Activated T-cell treated with anti-CD3 and anti-CD28 coated beads, Interleukin-2, amount 50 U/mL, for 72 hours (primary cell): ENCODE data around the gene DFFB. TPM values are rescaled to one million over a fixed set of nuclear protein-coding genes. Genes with fewer than 3 reads are reported as not detected.

Experiments
- ATAC-seq, 2 donors: fragments of 150-1000 bp; cut with Tn5 transposase; replicated peaks in 1 of 2; 2 replicates each; pipeline ENCODE4 v1.10.0; 2021; ENCODE audit warnings: moderate library complexity in 2 of 2, mild to moderate bottlenecking in 1 of 2
- DNase-seq, 2 donors: peaks; one replicate each; pipeline ENCODE4 v3.0.0; 2021 to 2022; ENCODE audit warnings: mixed read lengths in 1 of 2
- H3K27ac Mint-ChIP-seq: one replicate; pipeline ENCODE4 v1.8.0; 2022; ENCODE audit warnings: mild to moderate bottlenecking, moderate library complexity, mixed read lengths
- H3K27me3 Mint-ChIP-seq: one replicate; pipeline ENCODE4 v1.8.0; 2022; ENCODE audit warnings: low read depth, mixed read lengths
- H3K36me3 Mint-ChIP-seq, 2 donors: one replicate each; pipeline ENCODE4 v1.8.0; 2022; ENCODE audit warnings: mixed read lengths in 2 of 2, mild to moderate bottlenecking in 1 of 2; ENCODE audit not compliant: insufficient read depth in 2 of 2
- H3K4me1 Mint-ChIP-seq: one replicate; pipeline ENCODE4 v1.8.0; 2022; ENCODE audit warnings: low read depth, mixed read lengths
- H3K4me3 Mint-ChIP-seq, 2 donors: one replicate each; pipeline ENCODE4 v1.8.0; 2022; ENCODE audit warnings: mild to moderate bottlenecking in 2 of 2, mixed read lengths in 2 of 2, moderate library complexity in 2 of 2
- H3K9me3 Mint-ChIP-seq, 2 donors: one replicate each; pipeline ENCODE4 v1.8.0; 2022; ENCODE audit warnings: mixed read lengths in 2 of 2
- total RNA-seq, 2 donors: library from RNA; stranded (reverse); gene quantifications; one replicate each; pipeline ENCODE4 v1.2.3, GENCODE V29; 2022

DFFB gene
- total RNA-seq, 2 donors from 2014 or later, result 8.2 to 8.6 TPM

DNA sequence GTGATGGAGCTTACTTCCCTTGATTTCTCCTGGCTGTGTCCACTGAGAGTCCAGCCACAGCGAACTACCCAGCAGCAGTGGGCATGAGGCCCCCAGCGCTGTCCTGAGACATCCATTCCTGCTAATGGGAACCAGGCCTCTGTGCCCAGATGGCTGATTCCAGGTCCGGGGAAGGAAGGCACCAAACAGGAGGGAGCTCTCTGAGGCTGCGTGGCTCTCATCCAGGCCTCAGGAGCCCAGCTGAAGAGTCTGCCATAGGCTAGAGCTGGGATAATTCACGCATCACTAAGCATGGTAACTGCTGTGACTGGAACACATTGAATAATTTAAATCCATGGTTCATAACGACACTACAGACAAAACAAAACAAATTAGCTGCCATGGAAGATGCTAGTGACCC lies 36.3 kb upstream of the DFFB start:
- Mint-ChIP-seq H3K4me3 (no peak overlapping the region), H3K27me3 (no peaks in the 10 kb centered on the region), H3K9me3 (no peaks in the 10 kb centered on the region), H3K36me3 (peaks cover 0 to 2% of the 10 kb centered on the region in 2 donors), H3K27ac (no peak overlapping the region), H3K4me1 (no peaks in the 10 kb centered on the region)
- DNase-seq, result no peak
- ATAC-seq, result no peak

DNA sequence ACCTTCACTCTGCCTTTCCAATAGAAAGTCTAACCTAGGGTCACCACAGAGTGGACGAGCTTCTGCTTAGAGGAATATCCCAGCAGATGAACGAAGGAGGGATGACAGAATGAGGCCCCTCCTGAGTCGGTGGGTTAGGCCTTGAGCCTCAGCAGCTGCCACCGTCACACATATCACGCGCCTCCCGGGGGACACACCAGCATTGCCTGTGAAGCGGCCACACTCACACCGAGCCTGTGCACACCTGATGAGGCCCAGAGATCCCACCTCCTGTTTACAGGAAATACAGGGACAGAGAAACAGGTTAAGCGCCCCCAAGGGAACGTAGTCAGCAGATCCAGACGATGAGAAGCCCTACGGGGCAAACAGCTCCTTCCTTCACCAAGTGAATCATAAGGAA lies 35.8 kb upstream of the DFFB start:
- H3K4me1 Mint-ChIP-seq, result no peaks in the 10 kb centered on the region
- no peak overlapping the region for H3K27ac Mint-ChIP-seq
- no peak for ATAC-seq
- no peak overlapping the region for H3K4me3 Mint-ChIP-seq
- DNase-seq, result no peak
- H3K27me3 Mint-ChIP-seq, result no peaks in the 10 kb centered on the region
- H3K36me3 Mint-ChIP-seq, result peaks cover 0 to 2% of the 10 kb centered on the region in 2 donors
- no peaks in the 10 kb centered on the region for H3K9me3 Mint-ChIP-seq

DNA sequence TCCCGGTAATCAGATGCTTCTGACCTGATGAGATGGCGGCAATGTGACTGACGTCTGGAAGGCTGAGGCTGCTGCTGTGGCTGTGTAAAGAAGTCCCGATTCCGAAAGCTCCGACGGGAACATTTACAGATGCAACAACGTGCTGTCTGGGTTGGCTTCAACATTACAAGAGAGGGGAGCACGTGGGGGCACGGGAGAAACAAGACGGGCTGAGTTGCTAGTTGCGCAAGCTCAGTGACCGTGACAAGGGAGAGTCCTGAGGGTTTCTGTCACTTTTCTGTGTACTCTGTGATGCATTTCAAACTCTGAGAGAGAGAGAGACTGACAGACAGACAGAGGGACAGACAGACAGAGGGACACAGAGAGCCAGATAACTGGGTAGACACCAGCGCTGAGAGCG lies 35.4 kb upstream of the DFFB start:
- DNase-seq (no peak), ATAC-seq (no peak)
- H3K36me3 Mint-ChIP-seq, result peaks cover 0 to 2% of the 10 kb centered on the region in 2 donors
- H3K4me3 Mint-ChIP-seq, result no peak overlapping the region
- H3K4me1 Mint-ChIP-seq, result no peaks in the 10 kb centered on the region
- H3K27ac Mint-ChIP-seq, result no peak overlapping the region
- H3K9me3 Mint-ChIP-seq, result no peaks in the 10 kb centered on the region
- no peaks in the 10 kb centered on the region for H3K27me3 Mint-ChIP-seq

DNA sequence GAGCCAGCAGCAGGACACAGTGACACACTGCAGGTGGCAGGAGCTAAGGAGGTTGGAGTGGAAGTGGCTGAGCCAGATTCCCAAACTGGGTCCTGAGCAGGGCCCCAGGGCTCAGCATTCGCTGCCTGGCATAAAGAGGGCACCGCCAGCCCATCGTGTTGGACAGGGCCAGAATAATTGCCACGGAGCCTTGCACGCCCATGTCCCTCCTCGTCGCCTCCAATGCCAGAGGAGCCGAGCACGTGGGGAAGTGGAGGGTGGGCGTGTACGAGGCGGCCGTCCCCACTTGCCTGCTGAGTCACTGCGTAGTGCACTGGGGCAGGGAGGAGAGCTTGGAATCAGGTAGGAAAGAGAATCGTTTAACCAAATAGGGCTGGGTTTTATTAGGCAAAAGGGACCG lies 34.9 kb upstream of the DFFB start:
- Mint-ChIP-seq H3K36me3 (peaks cover 0 to 2% of the 10 kb centered on the region in 2 donors), H3K27ac (no peak overlapping the region), H3K9me3 (no peaks in the 10 kb centered on the region), H3K27me3 (no peaks in the 10 kb centered on the region), H3K4me3 (no peak overlapping the region), H3K4me1 (no peaks in the 10 kb centered on the region)
- ATAC-seq, result no peak
- no peak for DNase-seq

DNA sequence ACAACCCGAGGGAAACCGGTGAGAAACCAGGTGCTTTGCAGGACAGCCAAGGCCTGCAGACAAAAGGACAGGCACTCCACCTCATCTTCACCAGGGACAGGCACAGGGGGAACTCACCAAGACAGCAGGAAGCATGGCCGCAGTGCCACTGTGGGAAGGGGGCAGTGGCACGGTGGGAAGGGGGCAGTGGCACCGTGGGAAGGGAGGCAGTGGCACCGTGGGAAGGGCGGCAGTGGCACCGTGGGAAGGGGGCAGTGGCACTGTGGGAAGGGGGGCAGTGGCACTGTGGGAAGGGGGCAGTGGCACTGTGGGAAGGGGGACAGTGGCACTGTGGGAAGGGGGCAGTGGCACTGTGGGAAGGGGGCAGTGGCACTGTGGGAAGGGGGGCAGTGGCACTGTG lies 32.6 kb upstream of the DFFB start:
- Mint-ChIP-seq H3K4me1 (no peaks in the 10 kb centered on the region), H3K9me3 (no peaks in the 10 kb centered on the region), H3K4me3 (no peak overlapping the region), H3K27me3 (no peaks in the 10 kb centered on the region), H3K27ac (no peak overlapping the region), H3K36me3 (peaks cover 0 to 2% of the 10 kb centered on the region in 2 donors)
- DNase-seq (no peak), ATAC-seq (no peak)

DNA sequence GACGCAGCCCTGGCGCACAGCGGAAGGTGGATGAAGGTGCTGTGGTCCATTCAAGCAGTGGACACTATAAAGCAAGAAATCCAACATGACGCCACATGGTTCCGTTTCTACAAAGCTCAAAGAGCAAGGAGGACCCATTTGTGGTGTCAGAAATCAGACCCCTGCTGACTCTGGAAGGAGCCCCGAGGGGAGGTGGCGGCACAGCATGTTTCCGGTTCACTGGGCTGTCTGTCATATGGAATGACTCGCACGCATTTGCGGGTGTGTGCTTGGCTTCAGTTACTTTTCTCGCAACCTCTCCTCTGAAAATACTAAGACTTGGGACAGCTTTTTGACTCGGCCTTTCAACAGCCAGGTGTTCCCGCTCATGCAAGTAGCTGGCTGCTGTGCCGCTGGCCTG lies 31.9 kb upstream of the DFFB start:
- ATAC-seq (no peak), DNase-seq (no peak)
- Mint-ChIP-seq H3K4me3 (no peak overlapping the region), H3K27me3 (no peaks in the 10 kb centered on the region), H3K36me3 (peaks cover 0 to 5% of the 10 kb centered on the region in 2 donors), H3K4me1 (no peaks in the 10 kb centered on the region), H3K9me3 (no peaks in the 10 kb centered on the region), H3K27ac (no peak overlapping the region)

DNA sequence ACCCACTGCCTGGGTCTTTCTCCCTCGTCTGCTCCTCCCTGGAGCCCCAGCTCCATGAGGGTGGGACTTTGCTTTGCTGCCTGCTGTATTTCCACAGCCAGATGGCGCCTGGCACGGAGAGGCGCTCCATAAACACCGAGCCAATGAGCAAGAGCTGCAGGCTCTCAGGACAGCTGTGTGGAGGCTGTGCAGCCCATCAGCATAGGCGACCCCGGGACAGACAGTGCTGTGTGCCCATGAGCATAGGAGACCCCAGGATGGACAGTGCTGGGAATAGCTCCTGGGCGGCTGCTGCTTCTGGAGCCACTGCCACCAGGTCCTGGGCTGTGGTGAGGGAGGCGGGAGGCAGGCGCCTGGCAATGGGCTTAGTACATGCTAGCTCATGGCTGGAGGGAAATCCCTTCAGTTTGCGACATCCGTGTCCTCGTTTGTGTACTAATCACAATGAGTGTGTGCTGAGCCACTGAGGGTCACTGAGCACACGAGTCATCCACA lies 29.4 kb upstream of the DFFB start:
- no peak overlapping the region for H3K4me3 Mint-ChIP-seq
- peaks cover 2 to 5% of the 10 kb centered on the region in 2 donors for H3K36me3 Mint-ChIP-seq
- DNase-seq (no peak), ATAC-seq (no peak)
- H3K27me3 Mint-ChIP-seq, result no peaks in the 10 kb centered on the region
- H3K4me1 Mint-ChIP-seq, result no peaks in the 10 kb centered on the region
- no peak overlapping the region for H3K27ac Mint-ChIP-seq
- no peaks in the 10 kb centered on the region for H3K9me3 Mint-ChIP-seq

DNA sequence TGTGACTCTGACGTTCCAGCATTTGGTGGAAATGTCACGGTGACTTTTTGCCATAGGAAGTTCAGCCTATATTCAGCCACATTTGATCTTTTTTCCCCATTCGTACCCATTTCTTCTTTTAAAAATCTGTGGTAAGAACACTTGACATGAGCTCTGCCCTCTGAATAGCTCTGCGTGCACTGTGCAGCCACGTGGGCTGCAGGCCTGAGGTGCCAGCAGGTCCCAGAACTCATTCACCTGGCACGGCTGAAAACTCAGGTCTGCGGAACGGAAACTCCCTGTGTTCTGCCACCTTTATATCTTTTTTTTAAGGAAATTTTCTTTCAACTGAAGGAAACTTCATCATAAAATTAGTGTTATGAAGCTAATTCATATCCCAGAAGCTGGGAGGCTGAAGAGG lies 28.9 kb upstream of the DFFB start:
- DNase-seq, result no peak
- Mint-ChIP-seq H3K4me1 (no peaks in the 10 kb centered on the region), H3K27me3 (no peaks in the 10 kb centered on the region), H3K9me3 (no peaks in the 10 kb centered on the region), H3K4me3 (no peak overlapping the region), H3K27ac (no peak overlapping the region), H3K36me3 (peaks cover 4 to 6% of the 10 kb centered on the region in 2 donors)
- ATAC-seq, result no peak

DNA sequence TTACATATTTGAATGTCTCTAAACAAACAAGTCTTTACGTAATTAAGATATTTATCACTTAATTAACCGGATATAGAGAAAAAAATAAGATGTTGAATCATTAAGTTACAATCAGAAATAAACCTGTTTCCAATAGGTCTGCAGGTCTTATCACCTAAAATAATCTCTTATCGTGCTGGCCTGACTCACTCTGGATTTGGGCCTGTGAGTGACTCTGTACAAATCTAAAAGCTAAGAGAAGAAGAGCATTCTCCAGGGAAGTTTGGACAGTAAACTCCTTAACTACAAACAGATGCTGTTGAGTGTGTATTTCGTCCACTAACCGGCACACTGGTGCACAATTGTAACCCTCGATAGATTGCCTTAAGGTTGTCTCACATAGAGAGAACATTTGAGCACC lies 25.6 kb upstream of the DFFB start:
- no peak overlapping the region for H3K4me3 Mint-ChIP-seq
- no peaks in the 10 kb centered on the region for H3K4me1 Mint-ChIP-seq
- H3K27ac Mint-ChIP-seq, result no peak overlapping the region
- H3K9me3 Mint-ChIP-seq, result no peaks in the 10 kb centered on the region
- no peak for DNase-seq
- no peaks in the 10 kb centered on the region for H3K27me3 Mint-ChIP-seq
- no peak for ATAC-seq
- peaks cover 6 to 10% of the 10 kb centered on the region in 2 donors for H3K36me3 Mint-ChIP-seq

DNA sequence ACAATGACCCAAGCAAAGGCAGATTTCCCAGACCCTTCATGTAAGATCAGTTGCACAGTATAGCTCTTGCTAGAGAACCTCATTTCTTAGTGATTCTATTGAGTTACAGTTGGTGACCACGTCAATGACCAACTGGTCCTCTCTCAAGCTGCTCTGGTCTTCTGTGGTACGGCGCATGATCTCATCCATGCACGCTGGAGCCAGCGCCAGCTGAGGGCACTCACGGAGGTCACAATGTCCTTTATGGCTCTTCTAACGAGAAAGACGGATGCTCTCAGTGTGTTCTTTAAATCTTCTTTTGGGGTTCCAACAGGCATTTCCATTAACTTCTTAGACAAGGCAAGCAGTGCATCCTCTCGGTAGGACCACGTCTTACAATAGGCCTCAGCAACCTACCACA lies 22.6 kb upstream of the DFFB start:
- ATAC-seq (no peak), DNase-seq (no peak)
- H3K9me3 Mint-ChIP-seq, result peaks cover 0 to 6% of the 10 kb centered on the region in 2 donors
- H3K27ac Mint-ChIP-seq, result no peak overlapping the region
- H3K27me3 Mint-ChIP-seq, result no peaks in the 10 kb centered on the region
- H3K4me1 Mint-ChIP-seq, result no peaks in the 10 kb centered on the region
- no peak overlapping the region for H3K4me3 Mint-ChIP-seq
- H3K36me3 Mint-ChIP-seq, result peaks cover 19 to 31% of the 10 kb centered on the region in 2 donors

DNA sequence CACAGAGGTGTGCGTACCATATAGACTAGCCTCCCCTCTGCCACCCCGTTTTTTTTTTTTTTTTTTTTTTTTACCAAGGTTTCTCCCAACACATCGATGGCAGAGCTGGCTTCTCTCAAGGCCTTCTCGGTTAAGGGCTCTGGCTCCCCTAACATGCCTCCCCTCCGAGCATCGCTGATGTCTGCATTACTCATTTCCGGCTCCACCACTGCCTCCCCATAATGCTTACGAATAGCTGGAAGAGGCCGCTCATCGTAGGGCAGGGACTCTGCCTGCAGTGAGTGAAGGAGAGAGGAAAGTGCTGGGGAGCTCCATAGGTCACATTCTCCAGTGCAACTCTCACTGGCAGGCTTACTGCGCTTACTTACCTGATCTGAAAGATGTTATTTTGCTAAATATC lies 20.9 kb upstream of the DFFB start:
- Mint-ChIP-seq H3K27ac (no peak overlapping the region), H3K9me3 (peaks cover 0 to 6% of the 10 kb centered on the region in 2 donors), H3K4me1 (no peaks in the 10 kb centered on the region), H3K4me3 (no peak overlapping the region), H3K27me3 (no peaks in the 10 kb centered on the region), H3K36me3 (peaks cover 19 to 30% of the 10 kb centered on the region in 2 donors)
- DNase-seq (no peak), ATAC-seq (no peak)

DNA sequence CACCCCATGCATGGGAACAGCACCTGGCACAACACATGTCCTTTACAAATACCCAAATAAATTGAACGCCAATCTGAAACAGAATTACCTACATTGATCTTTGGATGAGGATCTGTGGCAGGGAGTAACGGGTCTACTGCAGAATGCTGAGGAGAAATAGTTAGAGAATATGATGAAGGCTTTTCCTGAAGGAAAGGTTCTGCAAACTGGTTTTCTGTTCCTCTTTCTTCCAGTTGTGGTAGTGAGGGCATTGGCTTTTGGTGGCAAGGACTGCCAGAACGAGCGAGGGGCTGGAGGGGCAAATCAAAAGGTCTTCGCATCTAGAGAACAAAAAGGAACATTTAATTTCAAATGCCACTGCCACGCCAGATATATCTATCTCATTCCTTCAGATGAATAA lies 20.1 kb upstream of the DFFB start:
- ATAC-seq (no peak), DNase-seq (no peak)
- H3K9me3 Mint-ChIP-seq, result peaks cover 0 to 6% of the 10 kb centered on the region in 2 donors
- H3K4me3 Mint-ChIP-seq, result no peak overlapping the region
- peaks cover 16 to 30% of the 10 kb centered on the region in 2 donors for H3K36me3 Mint-ChIP-seq
- H3K4me1 Mint-ChIP-seq, result no peaks in the 10 kb centered on the region
- no peaks in the 10 kb centered on the region for H3K27me3 Mint-ChIP-seq
- H3K27ac Mint-ChIP-seq, result no peak overlapping the region

DNA sequence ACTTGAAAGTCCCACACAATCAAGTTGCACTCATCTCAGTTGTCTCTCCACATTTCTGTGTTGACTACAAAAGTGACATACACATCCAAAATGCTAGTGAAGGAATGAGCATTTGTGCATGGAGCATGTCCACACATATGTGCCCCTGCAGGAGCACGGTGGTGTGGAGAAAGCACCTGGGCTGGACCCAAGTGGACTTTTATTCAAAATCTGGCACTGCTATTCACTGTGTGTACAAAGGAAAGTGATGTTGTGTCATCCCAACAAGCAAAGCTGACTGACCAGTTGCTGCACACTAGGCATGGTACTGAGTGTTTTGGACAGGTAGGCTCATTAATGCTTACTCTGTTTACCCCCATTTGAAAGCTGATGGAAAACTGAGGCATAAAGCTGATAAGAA lies 19.6 kb upstream of the DFFB start:
- DNase-seq, result no peak
- Mint-ChIP-seq H3K4me3 (no peak overlapping the region), H3K4me1 (no peaks in the 10 kb centered on the region), H3K36me3 (peaks cover 16 to 30% of the 10 kb centered on the region in 2 donors), H3K27ac (no peak overlapping the region), H3K9me3 (peaks cover 0 to 6% of the 10 kb centered on the region in 2 donors), H3K27me3 (no peaks in the 10 kb centered on the region)
- no peak for ATAC-seq

DNA sequence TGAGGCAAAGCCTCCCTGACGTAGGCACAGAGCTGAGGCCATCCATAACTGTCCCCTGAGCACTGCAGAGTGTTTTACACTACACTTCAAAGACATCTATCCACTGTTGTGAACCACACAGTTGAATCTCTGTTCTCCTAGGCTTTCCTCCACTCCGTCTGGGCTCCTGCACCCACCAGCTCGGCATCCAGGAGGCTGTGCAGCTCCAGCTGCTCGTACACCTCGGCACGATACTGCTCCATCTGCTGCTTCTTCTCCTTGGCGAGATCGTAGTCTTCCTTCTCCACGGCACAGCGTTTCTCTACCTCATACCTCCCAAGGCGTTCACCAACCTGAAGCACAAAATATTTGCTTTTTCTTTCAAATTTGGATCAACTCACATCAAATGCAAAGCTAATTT lies 18.5 kb upstream of the DFFB start:
- no peaks in the 10 kb centered on the region for H3K4me1 Mint-ChIP-seq
- H3K36me3 Mint-ChIP-seq, result peaks cover 18 to 26% of the 10 kb centered on the region in 2 donors
- H3K27ac Mint-ChIP-seq, result no peak overlapping the region
- ATAC-seq (no peak), DNase-seq (no peak)
- no peaks in the 10 kb centered on the region for H3K27me3 Mint-ChIP-seq
- peaks cover 0 to 6% of the 10 kb centered on the region in 2 donors for H3K9me3 Mint-ChIP-seq
- H3K4me3 Mint-ChIP-seq, result no peak overlapping the region
